Cerebellar nuclear complex (tissue), 1 donor: ENCODE results near the gene AGAP1.

Experiments
- DNase-seq, 2 experiments: peaks; one replicate each; lab custom pipeline; 2025; lab: John Stamatoyannopoulos, UW

The AGAP1 gene

GRCh38 chr2:235812185-235812665 is 318.4 kb downstream of the AGAP1 start:
- no peak for DNase-seq

GRCh38 chr2:235813398-235813797 is 319.6 kb downstream of the AGAP1 start:
- DNase-seq, result no peak

GRCh38 chr2:235820571-235820970 is 326.7 kb downstream of the AGAP1 start:
- DNase-seq, result no peak

GRCh38 chr2:235824331-235824730 is 330.5 kb downstream of the AGAP1 start:
- DNase-seq, result no peak

- DNase-seq, result peak; percentile 42 to 56
Measured at GRCh38 chr2:235825946-235826345, 332.1 kb downstream of the AGAP1 start.

GRCh38 chr2:235826826-235827225 is 333.0 kb downstream of the AGAP1 start:
- DNase-seq, result no peak

GRCh38 chr2:235827585-235827992 is 333.7 kb downstream of the AGAP1 start:
- DNase-seq, result no peak

- DNase-seq, result no peak
Measured at GRCh38 chr2:235829726-235830125, 335.9 kb downstream of the AGAP1 start.

- DNase-seq, result no peak
Measured at GRCh38 chr2:235831755-235832154, 337.9 kb downstream of the AGAP1 start.

- DNase-seq, result no peak
Measured at GRCh38 chr2:235832941-235833340, 339.1 kb downstream of the AGAP1 start.

- DNase-seq, result no peak
Measured at GRCh38 chr2:235833971-235834620, 340.3 kb downstream of the AGAP1 start.

GRCh38 chr2:235834781-235835180 is 340.9 kb downstream of the AGAP1 start:
- DNase-seq, result no peak

GRCh38 chr2:235835810-235836209 is 342.0 kb downstream of the AGAP1 start:
- DNase-seq, result no peak

GRCh38 chr2:235836491-235836911 is 342.7 kb downstream of the AGAP1 start:
- no peak for DNase-seq

GRCh38 chr2:235839226-235839625 is 345.4 kb downstream of the AGAP1 start:
- DNase-seq, result no peak

GRCh38 chr2:235839974-235840373 is 346.1 kb downstream of the AGAP1 start:
- no peak for DNase-seq

- DNase-seq, result no peak
Measured at GRCh38 chr2:235841863-235842262, 348.0 kb downstream of the AGAP1 start.

GRCh38 chr2:235842941-235843340 is 349.1 kb downstream of the AGAP1 start:
- no peak for DNase-seq

- no peak for DNase-seq
Measured at GRCh38 chr2:235843591-235844395, 349.9 kb downstream of the AGAP1 start.

GRCh38 chr2:235844561-235844960 is 350.7 kb downstream of the AGAP1 start:
- DNase-seq, result no peak

- no peak for DNase-seq
Measured at GRCh38 chr2:235845245-235845644, 351.4 kb downstream of the AGAP1 start.

GRCh38 chr2:235847576-235847975 is 353.7 kb downstream of the AGAP1 start:
- DNase-seq, result no peak

- DNase-seq, result no peak
Measured at GRCh38 chr2:235848055-235848454, 354.2 kb downstream of the AGAP1 start.
